SH-SY5Y (cell line): ENCODE measurements around the gene MRPS2.

ENCODE experiments used
- GATA2 ChIP-seq: IDR thresholded peaks from 2 replicates; pipeline ENCODE4 v1.6.1; 2011; ENCODE audit warnings: mild to moderate bottlenecking, low read depth, low read length
- GATA3 ChIP-seq: IDR thresholded peaks from 2 replicates; pipeline ENCODE4 v1.6.1; 2011; ENCODE audit warnings: low read depth, mild to moderate bottlenecking, low read length, moderate library complexity

DNA sequence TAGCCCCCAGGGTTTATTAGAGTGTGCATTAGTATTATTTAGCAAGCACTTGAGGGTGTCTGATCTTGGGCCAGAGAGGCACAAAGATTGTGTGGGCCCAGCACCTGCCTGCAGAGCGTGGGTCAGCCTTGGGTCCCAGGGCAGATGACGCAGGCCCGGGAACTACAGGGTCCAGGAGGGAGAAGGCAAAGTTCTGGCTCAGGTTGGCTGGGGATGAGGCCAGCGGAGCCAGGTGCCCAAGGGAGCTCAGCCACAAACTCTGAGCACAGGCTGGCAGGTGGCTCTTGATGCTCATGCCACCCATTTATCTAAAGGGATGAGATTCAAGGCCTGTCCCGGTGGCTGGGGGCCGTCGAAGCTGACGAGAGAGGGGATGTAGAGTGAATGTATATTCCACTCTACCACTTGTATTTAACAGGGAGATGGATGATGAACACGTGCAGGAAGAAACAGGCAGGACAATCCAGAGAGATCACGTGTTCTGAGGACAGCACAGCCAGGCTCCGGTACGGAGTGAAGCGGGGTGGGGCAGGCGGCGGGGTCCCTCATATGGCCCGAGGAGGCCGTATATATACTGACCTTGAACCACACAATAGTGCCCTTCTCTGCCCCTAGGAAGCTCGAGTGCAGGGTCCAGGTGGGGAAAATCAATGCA lies 44.6 kb downstream of the MRPS2 start:
- TF ChIP-seq GATA2 (no peak), GATA3 (no peak)
